Esophagus squamous epithelium (tissue), 5 donors: ENCODE results near the gene MYO7B. TPM values are rescaled to one million over a fixed set of nuclear protein-coding genes. Genes with fewer than 3 reads are reported as not detected.
A peak's percentile ranks its signal among the peaks of the same experiment; 100 is the strongest.

Experiments used
- DNase-seq: peaks from one replicate; lab custom pipeline; 2025; lab: John Stamatoyannopoulos, UW
- H3K27ac ChIP-seq, 4 donors: fragments of 200-600 bp; sonication (generic); one replicate each; pipeline ENCODE4 v1.5.1; 2016 to 2019; ENCODE audit warnings: mild to moderate bottlenecking in 1 of 4
- H3K27me3 ChIP-seq, 4 donors: fragments of 200-600 bp; sonication (generic); 1 replicate in 3 of 4; 2 replicates in 1 of 4; pipeline versions ENCODE4 v1.5.1 to v1.6.0; 2017 to 2021; ENCODE audit warnings: antibody characterized with exemption in 1 of 4
- H3K36me3 ChIP-seq, 3 donors: fragments of 200-600 bp; sonication (generic); one replicate each; pipeline ENCODE4 v1.5.1; 2016 to 2019
- H3K4me1 ChIP-seq, 3 donors: fragments of 200-600 bp; sonication (generic); one replicate each; pipeline ENCODE4 v1.5.1; 2017 to 2019
- H3K4me3 ChIP-seq, 4 donors: fragments of 200-600 bp; sonication (generic); 1 replicate in 3 of 4; 2 replicates in 1 of 4; pipeline ENCODE4 v1.5.1; 2016 to 2019; ENCODE audit warnings: mild to moderate bottlenecking in 2 of 4, moderate library complexity in 1 of 4
- H3K9me3 ChIP-seq, 3 donors: fragments of 200-600 bp; sonication (generic); one replicate each; pipeline ENCODE4 v1.5.1; 2016 to 2019
- CTCF ChIP-seq, 6 experiments: fragments of 450-650 bp in 4 of 6; fragments of 200-600 bp in 2 of 6; sonication (generic) in 2 of 6; IDR thresholded peaks; one replicate each; pipeline ENCODE4 v1.5.1; 2016 to 2019; ENCODE audit warnings: antibody characterized with exemption in 6 of 6, mild to moderate bottlenecking in 4 of 6, moderate library complexity in 4 of 6
- POLR2A ChIP-seq, 4 donors: fragments of 450-650 bp; IDR thresholded peaks; one replicate each; pipeline ENCODE4 v1.6.1; 2017; ENCODE audit warnings: antibody characterized with exemption in 4 of 4, mild to moderate bottlenecking in 4 of 4, moderate library complexity in 3 of 4
- WGBS, 2 donors: methylation state at CpG; one replicate each; pipeline ENCODE4 v1.1.5; 2018; 5-methylcytosine and 5-hydroxymethylcytosine counted together
- intact Hi-C: fragments of 100-400 bp; cut with DNase I; formaldehyde crosslinking; loops from one replicate; pipeline ENCODE4 v1.15.0; 2022
- total RNA-seq, 4 donors: library from RNA; depleted of rRNA; stranded (reverse); fragments of >200 nt; gene quantifications; one replicate each; pipeline ENCODE4 v1.1.0, GENCODE V29; 2016
- donor health status: DM: yes; HTN: yes; CAD: no.

The MYO7B gene
- total RNA-seq, 4 donors from 2014 or later, result 0.19 TPM; not detected in 3

GRCh38 chr2:127514076-127514475 is 21.4 kb upstream of the MYO7B start:
- TF ChIP-seq POLR2A (IDR thresholded peaks at IDR 0.05), result no peak
- no peak for TF ChIP-seq CTCF (IDR thresholded peaks at IDR 0.05)
- Histone ChIP-seq H3K27me3 (no peaks in the 10 kb centered on the region), H3K4me3 (no peak overlapping the region), H3K9me3 (no peaks in the 10 kb centered on the region), H3K36me3 (peaks cover 0 to 65% (median 5%) of the 10 kb centered on the region in 3 donors), H3K4me1 (peaks cover under 1 to 38% (median 15%) of the 10 kb centered on the region in 3 donors), H3K27ac (peak overlapping the region in 2 of 4 donors; percentile 23 to 71)
- WGBS, 2 donors, result 78 to 80% methylated on average over 6 to 10 of the region's 10 CpGs
- no peak for DNase-seq
- intact Hi-C loops, result no loop called here

- H3K36me3 ChIP-seq, result peaks cover 0 to 69% (median 5%) of the 10 kb centered on the region in 3 donors
- intact Hi-C loops, result no loop called here
- 67 to 86% methylated on average over 6 to 9 of the region's 13 CpGs for WGBS, 2 donors
- no peaks in the 10 kb centered on the region for H3K9me3 ChIP-seq
- peaks cover 0 to 33% (median 15%) of the 10 kb centered on the region in 3 donors for H3K4me1 ChIP-seq
- TF ChIP-seq CTCF (IDR thresholded peaks at IDR 0.05), result no peak
- TF ChIP-seq POLR2A (IDR thresholded peaks at IDR 0.05), result no peak
- no peaks in the 10 kb centered on the region for H3K27me3 ChIP-seq
- no peak overlapping the region for H3K4me3 ChIP-seq
- peak overlapping the region in 2 of 4 donors; percentile 71 to 79 for H3K27ac ChIP-seq
- no peak for DNase-seq
These were observed 21.0 kb upstream of the MYO7B start for GRCh38 chr2:127514485-127514884.

- DNase-seq, result no peak
- 58 to 65% methylated on average over 6 of the region's 6 CpGs for WGBS, 2 donors
These were observed 20.0 kb upstream of the MYO7B start for GRCh38 chr2:127515383-127515915.

GRCh38 chr2:127516041-127516762 is 19.3 kb upstream of the MYO7B start:
- 59 to 84% methylated on average over 12 to 14 of the region's 14 CpGs for WGBS, 2 donors
- Histone ChIP-seq H3K27ac (peak overlapping the region in 3 of 4 donors; percentile 49 to 79 (median 71)), H3K9me3 (no peaks in the 10 kb centered on the region), H3K27me3 (no peaks in the 10 kb centered on the region), H3K4me3 (no peak overlapping the region), H3K4me1 (peaks cover 0 to 33% (median 15%) of the 10 kb centered on the region in 3 donors), H3K36me3 (peaks cover 0 to 86% (median 5%) of the 10 kb centered on the region in 3 donors)
- intact Hi-C loops, result no loop called here
- TF ChIP-seq CTCF (IDR thresholded peaks at IDR 0.05) (no peak), POLR2A (IDR thresholded peaks at IDR 0.05) (no peak)
- DNase-seq, result no peak

More at GRCh38 chr2:127515383-127515915, 20.0 kb upstream of the MYO7B start:
- TF ChIP-seq CTCF (IDR thresholded peaks at IDR 0.05) (no peak), POLR2A (IDR thresholded peaks at IDR 0.05) (no peak)
- Histone ChIP-seq H3K9me3 (no peaks in the 10 kb centered on the region), H3K27ac (peak overlapping the region in 3 of 4 donors; percentile 31 to 79 (median 71)), H3K4me3 (no peak overlapping the region), H3K27me3 (no peaks in the 10 kb centered on the region), H3K4me1 (peaks cover 0 to 33% (median 15%) of the 10 kb centered on the region in 3 donors), H3K36me3 (peaks cover 0 to 79% (median 5%) of the 10 kb centered on the region in 3 donors)
- intact Hi-C loops, result no loop called here

DNA sequence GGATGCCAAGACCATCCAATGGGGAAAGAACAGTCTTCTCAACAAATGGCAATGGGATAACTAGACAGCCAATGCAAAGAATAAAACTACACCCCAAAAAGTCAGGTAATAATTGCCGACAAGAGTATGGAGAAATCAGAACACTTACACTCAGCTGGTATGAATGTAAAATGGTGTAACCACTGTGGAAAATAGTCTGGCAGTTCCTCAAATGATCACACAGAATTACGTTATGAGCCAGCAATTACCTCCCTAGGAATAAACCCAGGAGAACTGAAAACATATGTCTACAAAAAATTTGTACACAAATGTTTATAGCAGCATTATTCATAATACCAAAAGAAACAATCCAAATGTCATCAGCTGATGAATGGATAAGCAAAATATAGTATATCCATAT is 18.0 kb upstream of the MYO7B start:
- no peak overlapping the region for H3K4me3 ChIP-seq
- peaks cover 0 to 32% (median 15%) of the 10 kb centered on the region in 3 donors for H3K4me1 ChIP-seq
- H3K27me3 ChIP-seq, result no peaks in the 10 kb centered on the region
- H3K9me3 ChIP-seq, result no peaks in the 10 kb centered on the region
- TF ChIP-seq POLR2A (IDR thresholded peaks at IDR 0.05) (no peak), CTCF (IDR thresholded peaks at IDR 0.05) (no peak)
- H3K36me3 ChIP-seq, result peaks cover 0 to 96% (median 5%) of the 10 kb centered on the region in 3 donors
- intact Hi-C loops, result no loop called here
- no peak overlapping the region for H3K27ac ChIP-seq
- WGBS, 2 donors, result 81 to 93% methylated on average over 2 of the region's 2 CpGs
- DNase-seq, result no peak
